OCI-LY3 (cell line): ENCODE data around the gene GAS7.

Experiments used
- H2AFZ ChIP-seq: fragments of 200-600, 300-600 bp; shearing (Covaris generic); 2 replicates; pipeline ENCODE4 v1.6.0; 2014; ENCODE audit warnings: antibody characterized with exemption, low read depth, low read length
- H3K27ac ChIP-seq: fragments of 200-600, 300-600 bp; sonication (generic); 2 replicates; pipeline ENCODE4 v1.5.1; 2014; ENCODE audit warnings: mild to moderate bottlenecking, low read length, moderate library complexity, mixed read lengths
- H3K27me3 ChIP-seq: fragments of 200-600, 300-600 bp; sonication (generic); 2 replicates; pipeline ENCODE4 v1.6.1; 2014; ENCODE audit warnings: low read depth, low read length, mixed read lengths
- H3K36me3 ChIP-seq: fragments of 200-600, 300-600 bp; sonication (generic); replicated peaks from 2 replicates; pipeline ENCODE3; 2014; ENCODE audit warnings: low read depth, low read length, mixed read lengths
- H3K4me1 ChIP-seq: fragments of 300-600, 200-600 bp; sonication (generic); 2 replicates; pipeline ENCODE4 v1.6.1; 2014; ENCODE audit warnings: low read length, mixed read lengths
- H3K4me2 ChIP-seq: fragments of 200-600, 300-600 bp; sonication (generic); 2 replicates; pipeline ENCODE4 v1.6.1; 2014; ENCODE audit warnings: low read length, mixed read lengths
- H3K4me3 ChIP-seq: fragments of 300-600, 200-600 bp; sonication (generic); 2 replicates; pipeline ENCODE4 v1.5.1; 2014; ENCODE audit warnings: antibody characterized with exemption, mild to moderate bottlenecking, low read length, moderate library complexity
- H3K79me2 ChIP-seq: fragments of 300-600, 200-600 bp; shearing (Covaris generic); 2 replicates; pipeline ENCODE4 v1.6.1; 2014; ENCODE audit warnings: mild to moderate bottlenecking, low read length, mixed read lengths
- H3K9ac ChIP-seq: fragments of 300-600, 200-600 bp; shearing (Covaris generic); 2 replicates; pipeline ENCODE4 v1.6.0; 2014; ENCODE audit warnings: mild to moderate bottlenecking, low read length, moderate library complexity
- H3K9me3 ChIP-seq: fragments of 200-600, 300-600 bp; shearing (Covaris generic); 2 replicates; pipeline ENCODE4 v1.6.1; 2014; ENCODE audit warnings: low read length, mixed read lengths; ENCODE audit not compliant: insufficient read depth
- H4K20me1 ChIP-seq: fragments of 200-600, 300-600 bp; sonication (generic); 2 replicates; pipeline ENCODE4 v1.6.1; 2016; ENCODE audit warnings: low read length, mixed read lengths; ENCODE audit not compliant: insufficient read depth
- EZH2phosphoT487 ChIP-seq: fragments of 200-600 bp; shearing (Covaris generic); IDR thresholded peaks from 2 replicates; pipeline ENCODE4 v1.6.1; 2018; ENCODE audit warnings: antibody characterized with exemption, mixed run types, low read depth
- TF ChIP-seq, protein P1 (sequence below): fragments of 200-600, 300-600 bp; sonication (generic); IDR thresholded peaks from 2 replicates; pipeline ENCODE4 v1.5.1; 2014; ENCODE audit warnings: antibody characterized with exemption, low read length, low read depth

Gene GAS7

DNA sequence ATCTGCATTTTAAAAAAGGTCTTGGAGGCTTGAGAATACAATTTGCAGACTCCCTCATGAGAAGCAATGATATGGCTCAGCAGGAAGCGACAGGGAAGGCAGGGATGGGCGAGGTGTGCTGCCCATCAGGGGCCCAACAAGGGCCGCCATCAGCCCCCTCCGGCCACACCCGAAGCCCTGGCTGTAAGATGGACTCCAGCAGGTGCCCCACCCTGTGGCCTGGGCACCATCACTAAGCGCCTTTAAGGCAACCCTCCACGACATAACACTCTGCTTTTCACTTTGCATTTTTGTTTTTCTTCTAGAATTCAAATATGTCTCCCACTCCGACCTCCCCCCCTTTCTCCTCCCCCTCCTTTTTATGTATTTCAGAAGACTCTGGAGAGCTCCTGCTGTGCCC is 241.2 kb downstream of the GAS7 start:
- H3K4me3 ChIP-seq, result no peak overlapping the region
- H3K9me3 ChIP-seq, result no peaks in the 10 kb centered on the region
- no peak overlapping the region for H3K27ac ChIP-seq
- H3K4me2 ChIP-seq, result no peak overlapping the region
- H4K20me1 ChIP-seq, result no peaks in the 10 kb centered on the region
- no peaks in the 10 kb centered on the region for H3K79me2 ChIP-seq
- no peaks in the 10 kb centered on the region for H3K4me1 ChIP-seq
- no peak overlapping the region for H2AFZ ChIP-seq
- H3K9ac ChIP-seq, result no peak overlapping the region
- no peak for TF ChIP-seq EZH2phosphoT487
- TF ChIP-seq, protein P1, sequence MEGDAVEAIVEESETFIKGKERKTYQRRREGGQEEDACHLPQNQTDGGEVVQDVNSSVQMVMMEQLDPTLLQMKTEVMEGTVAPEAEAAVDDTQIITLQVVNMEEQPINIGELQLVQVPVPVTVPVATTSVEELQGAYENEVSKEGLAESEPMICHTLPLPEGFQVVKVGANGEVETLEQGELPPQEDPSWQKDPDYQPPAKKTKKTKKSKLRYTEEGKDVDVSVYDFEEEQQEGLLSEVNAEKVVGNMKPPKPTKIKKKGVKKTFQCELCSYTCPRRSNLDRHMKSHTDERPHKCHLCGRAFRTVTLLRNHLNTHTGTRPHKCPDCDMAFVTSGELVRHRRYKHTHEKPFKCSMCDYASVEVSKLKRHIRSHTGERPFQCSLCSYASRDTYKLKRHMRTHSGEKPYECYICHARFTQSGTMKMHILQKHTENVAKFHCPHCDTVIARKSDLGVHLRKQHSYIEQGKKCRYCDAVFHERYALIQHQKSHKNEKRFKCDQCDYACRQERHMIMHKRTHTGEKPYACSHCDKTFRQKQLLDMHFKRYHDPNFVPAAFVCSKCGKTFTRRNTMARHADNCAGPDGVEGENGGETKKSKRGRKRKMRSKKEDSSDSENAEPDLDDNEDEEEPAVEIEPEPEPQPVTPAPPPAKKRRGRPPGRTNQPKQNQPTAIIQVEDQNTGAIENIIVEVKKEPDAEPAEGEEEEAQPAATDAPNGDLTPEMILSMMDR, result no peak
- H3K27me3 ChIP-seq, result no peaks in the 10 kb centered on the region
- no peaks in the 10 kb centered on the region for H3K36me3 ChIP-seq

DNA sequence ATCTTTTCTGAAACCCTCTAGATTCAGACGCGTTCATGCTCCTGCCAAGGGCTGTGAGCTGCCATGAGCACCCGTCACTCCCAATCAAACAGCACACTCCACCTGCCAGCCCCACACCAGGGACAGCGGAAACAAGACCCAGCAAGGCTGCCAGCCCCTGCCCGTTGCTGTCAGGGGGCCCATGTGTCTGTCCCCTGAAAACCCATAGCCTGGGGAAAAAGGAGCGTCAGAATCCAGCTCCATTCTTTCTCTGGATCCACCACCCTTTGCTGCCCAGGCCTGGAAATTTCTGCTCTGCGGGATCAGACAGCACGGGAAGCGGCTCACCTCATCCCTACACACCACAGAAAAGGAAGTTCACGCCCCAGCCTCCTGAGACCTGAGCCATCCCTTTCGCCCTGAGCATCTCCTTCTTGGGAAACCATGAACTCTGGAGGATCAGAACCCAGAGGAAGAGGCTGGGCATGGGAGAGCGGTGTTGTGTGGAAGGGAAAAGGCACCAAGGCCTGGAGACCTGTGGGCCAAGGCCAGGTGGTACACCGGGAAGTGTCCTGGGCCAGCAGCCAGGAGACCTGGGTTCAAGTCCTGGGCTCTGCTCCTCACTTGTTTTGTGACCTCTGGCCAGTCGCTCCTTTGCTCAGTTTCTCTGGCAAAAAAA is 241.8 kb downstream of the GAS7 start:
- H3K4me3 ChIP-seq, result no peak overlapping the region
- no peaks in the 10 kb centered on the region for H3K79me2 ChIP-seq
- no peak overlapping the region for H3K9ac ChIP-seq
- H3K27me3 ChIP-seq, result no peaks in the 10 kb centered on the region
- no peaks in the 10 kb centered on the region for H4K20me1 ChIP-seq
- no peaks in the 10 kb centered on the region for H3K36me3 ChIP-seq
- H3K4me2 ChIP-seq, result no peak overlapping the region
- no peaks in the 10 kb centered on the region for H3K4me1 ChIP-seq
- no peak overlapping the region for H3K27ac ChIP-seq
- H2AFZ ChIP-seq, result no peak overlapping the region
- H3K9me3 ChIP-seq, result no peaks in the 10 kb centered on the region
- no peak for TF ChIP-seq EZH2phosphoT487
- TF ChIP-seq, protein P1, result no peak

DNA sequence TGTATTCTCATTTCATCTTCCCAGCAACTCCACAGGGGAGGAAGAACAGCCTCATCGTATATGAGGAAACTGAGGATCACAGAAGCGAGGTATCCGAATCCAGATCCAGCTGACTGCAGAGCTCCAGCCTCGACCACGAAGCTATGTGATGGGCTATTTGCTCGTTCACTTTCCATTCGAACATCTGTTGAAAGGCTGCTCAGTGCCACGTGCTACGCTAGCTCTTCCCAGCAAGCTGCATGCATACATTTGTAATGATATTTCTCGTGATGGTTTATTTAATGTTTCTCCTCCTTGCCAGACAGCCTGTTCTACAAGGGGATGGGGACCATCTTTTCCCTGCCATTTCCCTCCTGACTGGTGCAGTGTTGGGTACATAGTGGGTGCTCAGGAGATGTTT is 244.9 kb downstream of the GAS7 start:
- Histone ChIP-seq H3K9ac (no peak overlapping the region), H3K4me3 (no peak overlapping the region), H3K4me1 (no peaks in the 10 kb centered on the region), H3K4me2 (no peak overlapping the region), H3K9me3 (no peaks in the 10 kb centered on the region), H3K79me2 (no peaks in the 10 kb centered on the region), H3K27me3 (no peaks in the 10 kb centered on the region), H3K27ac (no peak overlapping the region), H3K36me3 (no peaks in the 10 kb centered on the region), H2AFZ (no peak overlapping the region), H4K20me1 (no peaks in the 10 kb centered on the region)
- no peak for TF ChIP-seq EZH2phosphoT487
- TF ChIP-seq, protein P1, result no peak

DNA sequence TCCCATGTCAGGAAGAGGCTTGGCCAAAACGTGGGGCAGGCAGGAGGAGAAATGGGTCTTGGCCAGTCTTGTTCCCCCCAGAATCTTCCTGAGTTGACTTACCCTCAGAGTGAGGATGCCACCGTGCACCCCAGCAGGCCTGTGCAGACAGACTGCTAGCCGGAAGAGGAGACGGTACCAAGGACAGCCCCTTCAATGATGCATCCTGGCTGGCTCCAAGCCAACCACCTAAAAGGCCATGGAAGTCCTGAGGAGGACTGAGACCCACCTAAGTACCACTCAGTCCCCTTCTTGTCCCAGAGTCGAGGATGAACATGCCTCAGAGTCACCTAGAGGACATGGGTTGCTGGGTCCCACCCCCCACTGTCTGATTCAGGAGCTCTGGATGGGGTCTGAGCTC is 246.6 kb downstream of the GAS7 start:
- TF ChIP-seq, protein P1, result no peak
- TF ChIP-seq EZH2phosphoT487, result no peak
- Histone ChIP-seq H3K27ac (no peak overlapping the region), H3K36me3 (no peaks in the 10 kb centered on the region), H2AFZ (no peak overlapping the region), H3K79me2 (no peaks in the 10 kb centered on the region), H3K4me3 (no peak overlapping the region), H4K20me1 (no peaks in the 10 kb centered on the region), H3K4me2 (no peak overlapping the region), H3K9me3 (no peaks in the 10 kb centered on the region), H3K27me3 (no peaks in the 10 kb centered on the region), H3K4me1 (no peaks in the 10 kb centered on the region), H3K9ac (no peak overlapping the region)
